Measurements from ENCODE around the gene BIN1.

DNA sequence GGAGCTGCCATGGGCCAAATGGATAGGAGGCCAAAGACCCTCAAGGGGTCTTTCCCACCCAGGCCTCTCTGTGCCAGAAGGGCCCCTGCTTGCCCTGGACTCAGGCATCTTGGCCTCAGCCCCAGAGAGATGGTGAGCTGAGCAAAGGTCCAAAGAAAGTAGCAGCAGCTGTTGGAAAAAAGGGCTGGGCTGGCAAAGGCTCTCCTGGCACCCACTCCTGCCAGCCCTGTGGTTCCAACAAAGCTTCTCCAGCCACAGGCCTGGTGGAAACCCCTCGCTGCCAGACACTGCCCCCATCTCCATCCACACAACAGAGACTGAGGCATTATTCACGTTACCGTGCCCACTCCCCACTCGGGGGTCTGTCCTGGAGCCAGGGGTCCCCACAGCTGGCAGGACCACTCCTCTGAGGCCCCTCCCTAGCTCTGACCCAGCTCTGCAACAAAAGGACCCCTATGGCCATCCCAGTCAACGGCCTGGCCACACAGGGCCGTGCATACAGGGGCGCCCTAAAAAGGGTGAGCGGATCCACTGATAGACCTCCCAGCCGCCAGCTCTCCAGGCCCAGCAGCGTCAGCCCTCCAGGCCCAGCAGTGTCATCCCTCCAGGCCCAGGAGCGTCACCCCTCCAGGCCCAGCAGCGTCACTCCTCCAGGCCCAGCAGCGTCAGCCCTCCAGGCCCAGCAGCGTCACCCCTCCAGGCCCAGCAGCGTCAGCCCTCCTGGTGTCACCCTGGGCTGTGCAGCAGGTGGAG lies 10.1 kb downstream of the BIN1 start:
- TF ChIP-seq, protein P1, sequence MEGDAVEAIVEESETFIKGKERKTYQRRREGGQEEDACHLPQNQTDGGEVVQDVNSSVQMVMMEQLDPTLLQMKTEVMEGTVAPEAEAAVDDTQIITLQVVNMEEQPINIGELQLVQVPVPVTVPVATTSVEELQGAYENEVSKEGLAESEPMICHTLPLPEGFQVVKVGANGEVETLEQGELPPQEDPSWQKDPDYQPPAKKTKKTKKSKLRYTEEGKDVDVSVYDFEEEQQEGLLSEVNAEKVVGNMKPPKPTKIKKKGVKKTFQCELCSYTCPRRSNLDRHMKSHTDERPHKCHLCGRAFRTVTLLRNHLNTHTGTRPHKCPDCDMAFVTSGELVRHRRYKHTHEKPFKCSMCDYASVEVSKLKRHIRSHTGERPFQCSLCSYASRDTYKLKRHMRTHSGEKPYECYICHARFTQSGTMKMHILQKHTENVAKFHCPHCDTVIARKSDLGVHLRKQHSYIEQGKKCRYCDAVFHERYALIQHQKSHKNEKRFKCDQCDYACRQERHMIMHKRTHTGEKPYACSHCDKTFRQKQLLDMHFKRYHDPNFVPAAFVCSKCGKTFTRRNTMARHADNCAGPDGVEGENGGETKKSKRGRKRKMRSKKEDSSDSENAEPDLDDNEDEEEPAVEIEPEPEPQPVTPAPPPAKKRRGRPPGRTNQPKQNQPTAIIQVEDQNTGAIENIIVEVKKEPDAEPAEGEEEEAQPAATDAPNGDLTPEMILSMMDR (IDR thresholded peaks at IDR 0.05; ENCODE audit: low read depth, low read length) = no peak
- no peak for TF ChIP-seq EZH2phosphoT487 (IDR thresholded peaks at IDR 0.05; ENCODE audit: low read depth)
